ENCODE measurements around the gene TTC27.

The TTC27 gene

DNA sequence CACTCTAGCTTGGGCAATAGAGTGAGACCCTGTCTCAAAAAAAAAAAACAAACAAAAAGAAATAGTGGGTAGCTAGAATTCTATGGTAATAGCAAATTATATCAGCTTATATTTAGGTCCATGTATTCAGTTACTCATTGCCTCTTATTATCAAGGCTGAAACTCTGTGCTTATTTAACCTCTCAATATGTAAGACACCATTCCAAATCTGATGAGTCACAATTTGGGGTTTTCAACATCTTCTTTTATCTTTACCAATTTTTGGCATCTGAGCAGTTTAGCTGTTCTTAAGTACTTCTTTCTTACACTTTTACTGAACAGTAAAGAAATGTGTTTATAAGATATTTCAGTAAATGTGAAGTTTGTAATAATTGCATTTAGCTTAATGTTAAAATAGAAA is 69.3 kb downstream of the TTC27 start:
- no peak for DNase-seq
- Histone ChIP-seq H3K36me3 (no peaks in the 10 kb centered on the region), H3K9me3 (no peaks in the 10 kb centered on the region), H3K4me3 (ENCODE audit: low read depth, low read length) (no peak overlapping the region), H3K27me3 (no peaks in the 10 kb centered on the region), H3K4me1 (no peaks in the 10 kb centered on the region)
- TF ChIP-seq CTCF (IDR thresholded peaks at IDR 0.05; ENCODE audit: low read depth, low read length): no peak

DNA sequence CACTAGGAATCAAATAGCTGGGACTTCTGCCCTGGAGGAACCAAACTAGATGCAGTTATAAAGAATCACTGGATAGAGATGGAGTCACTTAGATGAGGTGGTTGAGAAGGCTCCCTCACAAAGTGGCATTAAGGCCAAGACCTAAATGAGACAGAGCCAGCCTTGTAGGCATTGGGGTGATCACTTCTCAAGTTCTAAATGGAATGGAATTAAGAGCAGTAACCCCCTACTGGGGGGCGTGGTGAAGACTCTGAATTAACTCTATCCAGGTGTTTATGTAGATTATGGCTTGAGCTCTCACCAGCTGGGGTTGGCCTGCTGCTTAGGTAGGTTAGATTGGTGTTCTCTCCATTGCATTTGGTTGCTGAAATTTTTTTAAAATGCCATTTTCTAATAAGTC is 71.3 kb downstream of the TTC27 start:
- no peak for DNase-seq
- H3K36me3 ChIP-seq: no peaks in the 10 kb centered on the region
- no peak for TF ChIP-seq CTCF (IDR thresholded peaks at IDR 0.05; ENCODE audit: low read depth, low read length)

DNA sequence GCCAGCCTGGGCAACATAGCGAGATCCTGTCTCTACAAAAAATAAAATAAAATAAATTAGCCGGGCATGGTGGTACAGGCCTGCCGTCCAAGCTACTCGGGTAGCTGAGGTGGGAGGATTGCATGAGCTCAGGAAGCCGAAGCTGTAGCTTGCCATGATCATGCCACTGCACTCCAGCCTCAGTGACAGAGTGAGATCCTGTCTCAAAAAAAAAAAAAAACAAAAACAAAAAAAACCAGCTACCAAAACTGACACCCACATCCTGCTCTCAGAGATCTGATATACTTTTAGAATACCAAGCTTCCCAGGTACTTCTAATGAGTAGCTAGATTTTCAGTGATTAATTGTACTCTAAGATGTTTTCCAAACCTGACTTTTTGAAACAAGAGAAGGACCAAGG is 74.0 kb downstream of the TTC27 start:
- TF ChIP-seq CTCF (IDR thresholded peaks at IDR 0.05; ENCODE audit: low read depth, low read length): no peak
- no peak overlapping the region for H3K4me3 ChIP-seq (ENCODE audit: low read depth, low read length)
- no peak for DNase-seq
- no peaks in the 10 kb centered on the region for H3K9me3 ChIP-seq
- H3K36me3 ChIP-seq: no peaks in the 10 kb centered on the region
- H3K27me3 ChIP-seq: no peaks in the 10 kb centered on the region
- no peaks in the 10 kb centered on the region for H3K4me1 ChIP-seq

More for the DNA sequence above, 71.3 kb downstream of the TTC27 start:
- Histone ChIP-seq H3K9me3 (no peaks in the 10 kb centered on the region), H3K4me1 (no peaks in the 10 kb centered on the region), H3K27me3 (no peaks in the 10 kb centered on the region), H3K4me3 (ENCODE audit: low read depth, low read length) (no peak overlapping the region)

DNA sequence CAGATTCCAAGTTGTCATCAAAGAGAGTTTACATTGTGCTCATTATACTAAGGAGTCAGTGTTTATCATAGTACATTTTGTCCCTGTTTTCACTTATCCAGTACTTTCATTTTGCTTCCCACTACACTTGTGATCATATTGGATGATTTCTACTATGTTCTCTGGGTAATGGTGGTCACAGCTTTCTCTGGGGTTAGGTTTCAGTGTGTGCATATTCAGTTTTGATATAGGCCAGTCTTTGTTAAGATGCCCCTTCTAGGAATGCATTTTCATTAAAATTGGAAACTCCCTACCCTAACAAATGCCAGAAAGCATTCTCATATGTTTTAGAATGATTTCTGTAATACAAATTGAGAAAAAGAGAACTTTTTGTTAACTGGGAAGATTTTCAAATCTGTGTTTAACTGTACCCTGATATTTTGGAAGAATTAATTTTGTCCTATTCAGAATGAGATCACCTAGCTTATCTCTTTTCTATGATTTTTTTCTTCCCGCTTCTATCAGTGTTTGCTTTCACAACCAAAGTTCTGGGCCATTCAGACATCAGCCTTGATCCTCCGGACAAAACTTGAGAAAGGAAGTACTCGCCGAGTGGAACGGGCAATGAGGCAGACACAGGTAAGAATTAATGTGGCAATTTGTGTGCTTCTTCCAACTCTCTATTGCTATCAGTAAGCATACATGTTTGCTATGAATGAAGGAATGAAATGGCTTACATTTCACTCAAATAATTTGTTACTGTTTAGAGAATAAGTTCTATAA is 74.6 kb downstream of the TTC27 start:
- H3K4me3 ChIP-seq (ENCODE audit: low read depth, low read length): no peak overlapping the region
- H3K27me3 ChIP-seq: no peaks in the 10 kb centered on the region
- TF ChIP-seq CTCF (IDR thresholded peaks at IDR 0.05; ENCODE audit: low read depth, low read length): no peak
- DNase-seq: no peak
- no peaks in the 10 kb centered on the region for H3K9me3 ChIP-seq
- H3K4me1 ChIP-seq: no peaks in the 10 kb centered on the region
- H3K36me3 ChIP-seq: no peaks in the 10 kb centered on the region

- no peaks in the 10 kb centered on the region for H3K4me1 ChIP-seq
- H3K4me3 ChIP-seq (ENCODE audit: low read depth, low read length): no peak overlapping the region
- H3K9me3 ChIP-seq: no peaks in the 10 kb centered on the region
- no peaks in the 10 kb centered on the region for H3K36me3 ChIP-seq
- TF ChIP-seq CTCF (IDR thresholded peaks at IDR 0.05; ENCODE audit: low read depth, low read length): no peak
- DNase-seq: no peak
- H3K27me3 ChIP-seq: no peaks in the 10 kb centered on the region
Measured at GRCh38 chr2:32706815-32707579, 79.1 kb downstream of the TTC27 start.

DNA sequence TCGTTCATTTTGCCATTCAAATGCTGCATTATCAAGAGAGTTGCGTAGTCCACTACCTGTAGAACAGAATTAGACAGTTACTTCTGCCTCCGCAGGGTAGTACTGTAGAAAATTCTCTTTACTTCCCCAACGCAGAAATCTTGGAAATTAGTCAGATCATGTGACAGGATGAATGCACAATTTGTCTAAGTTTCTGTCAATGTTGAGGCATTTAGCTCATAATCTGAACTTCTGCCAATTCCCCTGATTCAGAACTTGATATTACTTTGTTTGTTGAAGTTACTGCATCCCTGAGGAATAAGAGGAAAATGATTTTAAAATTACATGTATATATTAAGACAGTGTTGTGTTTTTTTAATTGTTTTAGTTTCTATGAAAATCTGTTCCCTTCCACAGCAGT is 83.4 kb downstream of the TTC27 start:
- DNase-seq: no peak
- Histone ChIP-seq H3K36me3 (no peaks in the 10 kb centered on the region), H3K27me3 (no peaks in the 10 kb centered on the region), H3K4me3 (ENCODE audit: low read depth, low read length) (no peak overlapping the region), H3K9me3 (no peaks in the 10 kb centered on the region), H3K4me1 (no peaks in the 10 kb centered on the region)
- TF ChIP-seq CTCF (IDR thresholded peaks at IDR 0.05; ENCODE audit: low read depth, low read length): no peak

All from BE2C (cell line).